Neural cell (in vitro differentiated cells): ENCODE measurements around the gene FRMD4B.

Experiments used
- CTCF ChIP-seq: fragments of 450-650 bp; IDR thresholded peaks from 2 replicates; pipeline ENCODE4 v1.5.1; 2014; ENCODE audit warnings: antibody characterized with exemption, mild to moderate bottlenecking, moderate library complexity; ENCODE audit not compliant: poor library complexity, severe bottlenecking
- EP300 ChIP-seq: fragments of 450-650 bp; conservative IDR thresholded peaks from 2 replicates; pipeline ENCODE4 v1.6.1; 2014; ENCODE audit warnings: antibody characterized with exemption, mild to moderate bottlenecking, moderate library complexity; ENCODE audit not compliant: poor library complexity, severe bottlenecking
- POLR2AphosphoS5 ChIP-seq: IDR thresholded peaks from 2 replicates; pipeline ENCODE4 v1.6.1; 2012

DNA sequence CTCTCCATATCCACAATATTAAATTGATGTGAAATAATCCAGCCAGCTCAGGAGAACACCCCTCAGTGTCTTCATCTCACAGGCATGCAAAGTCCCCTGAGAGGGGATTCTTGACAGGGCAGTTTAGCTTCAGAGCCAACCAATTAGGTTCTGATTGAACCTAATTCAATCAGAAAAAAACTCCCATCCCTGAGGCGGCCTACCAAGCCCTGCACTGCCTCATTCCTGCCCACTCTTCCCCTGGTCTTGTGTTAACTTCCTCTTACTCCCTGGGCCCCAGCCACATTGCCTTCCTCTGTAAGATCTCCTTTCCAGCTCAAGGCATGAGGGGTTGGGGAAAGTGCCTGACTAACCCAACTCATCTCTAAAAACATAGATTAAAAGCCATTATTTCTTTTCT, 46.1 kb downstream of the FRMD4B start:
- TF ChIP-seq CTCF = no peak
- TF ChIP-seq POLR2AphosphoS5 = no peak
- no peak for TF ChIP-seq EP300
